Measurements from ENCODE around the gene HSPG2.

HSPG2 gene

DNA sequence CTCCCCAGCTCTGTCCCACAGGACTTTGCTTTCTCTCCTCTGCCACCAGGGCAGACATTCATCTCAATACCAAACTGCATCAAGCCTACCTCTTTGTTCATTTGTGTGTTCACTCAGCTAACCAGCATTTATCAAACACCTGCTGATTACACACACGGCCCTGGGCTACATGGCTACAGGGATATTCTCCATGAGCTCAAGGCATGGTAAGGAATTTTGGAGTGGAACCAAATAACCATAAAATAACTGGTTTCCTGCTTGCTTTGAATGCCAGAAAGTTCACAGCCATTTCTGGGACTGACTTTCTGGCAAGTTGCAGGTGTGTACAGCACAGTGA, 70.4 kb downstream of the HSPG2 start:
- no peak for TF ChIP-seq TEAD4 (IDR thresholded peaks at IDR 0.05)
- TF ChIP-seq RAD21 (IDR thresholded peaks at IDR 0.05; ENCODE audit: low read depth): no peak
- TF ChIP-seq EP300 (IDR thresholded peaks at IDR 0.05; ENCODE audit: borderline replicate concordance): no peak
- TF ChIP-seq YY1 (IDR thresholded peaks at IDR 0.05; ENCODE audit: low read depth): no peak
- no peak for TF ChIP-seq NFIC (IDR thresholded peaks at IDR 0.05)
- TF ChIP-seq TCF12 (IDR thresholded peaks at IDR 0.05; ENCODE audit: low read depth): no peak
- TF ChIP-seq ZBTB7A (IDR thresholded peaks at IDR 0.05; ENCODE audit: low read depth): no peak
- TF ChIP-seq FOXM1 (IDR thresholded peaks at IDR 0.05; ENCODE audit: borderline replicate concordance, low read depth): no peak
- TF ChIP-seq CREB1 (IDR thresholded peaks at IDR 0.05; ENCODE audit: low read depth): no peak
- TF ChIP-seq CEBPB (IDR thresholded peaks at IDR 0.05): no peak
- no peak for TF ChIP-seq REST (IDR thresholded peaks at IDR 0.05; ENCODE audit: low read depth)
- TF ChIP-seq, protein P1, sequence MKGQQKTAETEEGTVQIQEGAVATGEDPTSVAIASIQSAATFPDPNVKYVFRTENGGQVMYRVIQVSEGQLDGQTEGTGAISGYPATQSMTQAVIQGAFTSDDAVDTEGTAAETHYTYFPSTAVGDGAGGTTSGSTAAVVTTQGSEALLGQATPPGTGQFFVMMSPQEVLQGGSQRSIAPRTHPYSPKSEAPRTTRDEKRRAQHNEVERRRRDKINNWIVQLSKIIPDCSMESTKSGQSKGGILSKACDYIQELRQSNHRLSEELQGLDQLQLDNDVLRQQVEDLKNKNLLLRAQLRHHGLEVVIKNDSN (IDR thresholded peaks at IDR 0.05): no peak
- no peak for TF ChIP-seq MAX (IDR thresholded peaks at IDR 0.05)
- TF ChIP-seq TAF1 (IDR thresholded peaks at IDR 0.05; ENCODE audit: low read depth): no peak

- TF ChIP-seq TCF12 (IDR thresholded peaks at IDR 0.05; ENCODE audit: low read depth) (no peak), TAF1 (IDR thresholded peaks at IDR 0.05; ENCODE audit: low read depth) (no peak), REST (IDR thresholded peaks at IDR 0.05; ENCODE audit: low read depth) (no peak), CREB1 (IDR thresholded peaks at IDR 0.05; ENCODE audit: low read depth) (no peak)
These were observed 71.0 kb downstream of the HSPG2 start for GRCh38 chr1:21865943-21866706.

DNA sequence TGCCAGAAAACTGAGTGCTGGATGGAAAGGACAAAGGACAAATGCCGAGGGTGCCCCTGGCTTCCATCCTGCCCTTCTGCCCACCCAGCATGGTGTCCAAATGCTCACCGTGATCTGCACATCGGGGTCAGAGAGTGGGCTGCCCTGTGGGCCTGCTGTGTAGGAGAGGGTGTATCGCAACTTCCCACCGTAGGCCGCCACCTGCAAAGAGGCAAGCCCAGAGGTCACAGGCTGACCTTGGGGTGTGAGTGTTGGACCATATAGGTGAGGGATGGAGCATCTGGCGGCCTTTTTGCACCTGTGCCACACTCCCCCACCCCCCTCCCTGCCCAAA, 71.5 kb downstream of the HSPG2 start:
- TF ChIP-seq TEAD4 (IDR thresholded peaks at IDR 0.05) (no peak), ZBTB7A (IDR thresholded peaks at IDR 0.05; ENCODE audit: low read depth) (no peak), TCF12 (IDR thresholded peaks at IDR 0.05; ENCODE audit: low read depth) (no peak), RAD21 (IDR thresholded peaks at IDR 0.05; ENCODE audit: low read depth) (no peak), CREB1 (IDR thresholded peaks at IDR 0.05; ENCODE audit: low read depth) (no peak), REST (IDR thresholded peaks at IDR 0.05; ENCODE audit: low read depth) (no peak), EGR1 (IDR thresholded peaks at IDR 0.05) (no peak), CEBPB (IDR thresholded peaks at IDR 0.05) (no peak), NFIC (IDR thresholded peaks at IDR 0.05) (no peak)

GRCh38 chr1:21864730-21865129, 72.4 kb downstream of the HSPG2 start:
- TF ChIP-seq CEBPB (IDR thresholded peaks at IDR 0.05) (no peak), TCF12 (IDR thresholded peaks at IDR 0.05; ENCODE audit: low read depth) (no peak), TEAD4 (IDR thresholded peaks at IDR 0.05) (no peak), FOXM1 (IDR thresholded peaks at IDR 0.05; ENCODE audit: borderline replicate concordance, low read depth) (no peak), EP300 (IDR thresholded peaks at IDR 0.05; ENCODE audit: borderline replicate concordance) (no peak), MAX (IDR thresholded peaks at IDR 0.05) (no peak)

DNA sequence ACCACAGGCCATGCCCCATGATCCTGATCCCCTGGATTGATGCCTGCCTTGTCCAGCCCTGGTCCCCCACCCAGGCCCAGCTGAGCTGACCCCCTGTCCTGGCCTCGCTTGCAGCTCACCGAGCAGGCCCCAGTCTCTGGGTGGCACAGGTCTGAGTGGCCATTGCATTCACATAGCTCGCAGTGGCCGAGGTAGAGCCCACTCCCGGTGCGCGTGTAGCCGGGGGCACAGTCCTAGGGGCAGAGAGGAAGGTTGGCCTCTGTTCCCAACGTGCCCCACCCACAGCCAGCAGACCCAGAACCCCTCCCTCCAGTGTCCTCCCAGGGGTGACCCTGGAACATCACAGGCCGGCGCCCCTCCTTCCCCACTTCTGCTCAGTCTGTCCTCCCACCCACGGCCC, 73.1 kb downstream of the HSPG2 start:
- TF ChIP-seq TCF12 (IDR thresholded peaks at IDR 0.05; ENCODE audit: low read depth) (no peak), ZBTB7A (IDR thresholded peaks at IDR 0.05; ENCODE audit: low read depth) (no peak), EP300 (IDR thresholded peaks at IDR 0.05; ENCODE audit: borderline replicate concordance) (no peak), NFIC (IDR thresholded peaks at IDR 0.05) (no peak), RAD21 (IDR thresholded peaks at IDR 0.05; ENCODE audit: low read depth) (no peak), REST (IDR thresholded peaks at IDR 0.05; ENCODE audit: low read depth) (no peak), MAX (IDR thresholded peaks at IDR 0.05) (no peak), CEBPB (IDR thresholded peaks at IDR 0.05) (no peak), CREB1 (IDR thresholded peaks at IDR 0.05; ENCODE audit: low read depth) (no peak), FOXM1 (IDR thresholded peaks at IDR 0.05; ENCODE audit: borderline replicate concordance, low read depth) (no peak), TEAD4 (IDR thresholded peaks at IDR 0.05) (no peak), YY1 (IDR thresholded peaks at IDR 0.05; ENCODE audit: low read depth) (no peak), TAF1 (IDR thresholded peaks at IDR 0.05; ENCODE audit: low read depth) (no peak), EGR1 (IDR thresholded peaks at IDR 0.05) (no peak)
- TF ChIP-seq, protein P1 (IDR thresholded peaks at IDR 0.05): no peak
